GM21576 (cell line): Measurements from ENCODE around the gene PKP2.
"Not testable (repeated sequence)": the region's sequence is repeated elsewhere in the genome, so short reads cannot be mapped to it uniquely, and the experiment has no call there.

Source experiments
- ATAC-seq: cut with Tn5 transposase; IDR thresholded peaks from one replicate; pipeline ENCODE4 v1.9.1; 2021; ENCODE audit warnings: mild to moderate bottlenecking, moderate library complexity; ENCODE audit not compliant: unreplicated experiment

PKP2 gene

DNA sequence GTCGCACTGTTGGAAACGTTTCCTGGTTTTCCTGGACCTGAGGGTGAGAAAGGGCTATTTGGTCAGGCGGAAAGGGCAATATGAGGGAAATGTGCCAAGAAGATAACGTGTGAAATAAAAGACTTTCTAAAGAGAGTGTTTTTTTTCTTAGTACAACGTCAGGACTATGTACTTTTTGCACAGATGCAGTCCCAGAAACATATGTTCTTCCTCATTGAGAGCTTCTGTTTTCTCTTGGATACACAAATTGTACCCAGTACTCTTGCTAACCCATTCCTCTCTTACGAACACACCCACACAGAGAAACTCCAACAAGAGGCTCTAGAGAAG, 669 bp upstream of the PKP2 start:
- no peak for ATAC-seq

DNA sequence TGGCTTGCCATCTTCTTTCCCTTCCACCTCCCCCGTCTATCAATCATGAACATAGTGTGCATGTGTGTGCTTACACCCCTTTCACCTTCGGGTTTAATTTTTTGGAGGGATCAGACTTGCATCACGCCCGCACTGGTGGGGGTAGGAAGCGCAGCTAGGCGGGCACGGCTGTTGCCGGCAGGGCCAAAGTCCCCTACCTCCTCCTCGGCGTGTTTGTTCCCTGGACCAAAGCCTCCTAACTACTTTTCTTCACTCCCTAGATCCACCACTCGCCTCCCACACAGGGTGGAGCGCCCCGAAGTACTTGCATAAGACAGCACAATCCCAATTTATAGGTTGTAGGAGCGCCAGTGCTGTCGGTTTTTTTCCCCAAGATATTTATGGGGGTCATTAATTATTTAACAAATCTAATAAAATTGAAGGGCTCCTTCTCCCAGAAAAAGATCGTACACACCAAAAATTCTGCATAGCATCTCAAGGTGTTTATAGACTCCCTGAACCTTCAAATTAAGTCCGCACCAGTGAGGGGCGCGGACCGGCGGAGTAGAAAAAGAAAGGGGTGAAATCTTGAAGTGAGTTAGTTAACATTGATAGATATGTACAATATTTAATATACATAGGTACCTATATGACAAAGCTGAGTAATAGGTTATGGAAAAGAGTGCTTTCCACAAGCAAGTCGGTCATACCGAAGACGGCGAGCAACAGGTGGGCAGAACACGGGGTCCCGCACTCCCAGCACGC, 717 bp downstream of the PKP2 start:
- ATAC-seq, result no peak

DNA sequence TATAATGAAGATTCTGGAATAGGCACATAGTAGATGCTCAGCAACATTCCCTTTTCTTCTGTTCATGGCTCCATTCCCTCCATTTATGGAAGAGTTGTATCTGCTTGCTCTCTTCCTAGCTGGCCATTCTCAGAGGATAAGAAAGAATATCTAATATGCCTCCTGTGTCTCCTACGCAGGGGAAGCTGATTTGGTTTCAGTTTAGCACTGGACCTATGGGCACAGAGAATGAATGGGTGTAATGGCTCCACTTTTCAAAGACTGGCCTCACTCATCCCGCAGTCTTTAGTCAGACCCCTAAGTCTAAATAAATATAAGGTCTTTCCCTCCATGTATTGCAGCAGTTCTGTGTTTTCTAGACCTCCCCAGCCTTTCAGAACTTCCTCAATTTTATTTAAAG, 2.0 kb downstream of the PKP2 start:
- no peak for ATAC-seq

DNA sequence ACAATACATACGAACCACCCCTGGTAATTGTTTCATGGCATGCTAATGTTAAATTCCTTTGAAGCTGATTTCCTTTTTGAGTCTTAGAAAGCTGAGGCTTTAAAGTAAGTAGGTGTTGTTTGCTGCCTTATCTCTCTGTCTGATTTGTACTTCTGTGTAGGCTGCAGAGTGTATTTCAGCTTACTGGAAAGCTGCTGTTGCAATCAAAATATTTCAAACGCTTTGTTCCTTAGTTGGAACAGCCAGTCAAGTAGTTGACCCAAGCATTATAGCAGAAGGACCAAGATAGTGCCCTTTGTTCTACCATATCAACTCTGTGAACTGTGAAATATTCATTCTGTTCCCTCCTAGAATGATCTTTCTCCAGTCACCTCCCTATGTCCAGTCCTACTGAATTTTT, 3.1 kb downstream of the PKP2 start:
- no peak for ATAC-seq

DNA sequence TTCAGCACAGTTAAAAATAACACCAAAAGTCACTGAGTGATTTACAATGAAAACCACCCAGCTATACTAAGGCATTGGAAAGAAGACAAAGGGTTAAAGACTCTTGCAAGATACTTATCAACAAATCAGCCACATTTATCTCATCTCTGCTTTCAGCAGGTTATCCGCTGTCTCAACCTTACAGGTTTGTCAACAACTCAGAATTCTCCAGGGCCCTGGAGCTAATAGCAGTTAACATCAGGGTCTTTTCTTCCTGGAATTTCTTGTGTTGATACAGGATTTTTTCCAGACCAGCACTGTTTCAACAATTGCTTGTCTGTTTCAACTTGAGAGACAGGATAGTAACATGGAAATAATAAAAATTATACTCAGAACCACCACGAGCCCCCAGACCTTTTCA, 3.5 kb downstream of the PKP2 start:
- no peak for ATAC-seq

DNA sequence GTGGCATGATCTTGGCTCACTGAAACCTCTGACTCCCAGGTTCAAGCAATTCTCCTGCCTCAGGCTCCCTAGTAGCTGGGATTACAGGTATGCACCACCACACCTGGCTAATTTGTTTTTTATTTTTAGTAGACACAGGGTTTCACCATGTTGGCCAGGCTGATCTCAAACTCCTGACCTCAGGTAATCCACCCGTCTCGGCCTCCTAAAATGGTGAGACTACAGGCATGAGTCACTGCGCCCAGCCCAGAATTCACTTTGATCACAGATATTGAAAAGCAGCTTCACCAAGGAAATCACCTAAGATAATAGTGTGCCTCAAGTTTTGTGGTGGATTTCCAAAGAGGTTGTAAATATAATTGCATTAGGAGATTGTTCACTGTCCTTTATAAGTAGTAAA, 4.2 kb downstream of the PKP2 start:
- not testable (repeated sequence) for ATAC-seq

DNA sequence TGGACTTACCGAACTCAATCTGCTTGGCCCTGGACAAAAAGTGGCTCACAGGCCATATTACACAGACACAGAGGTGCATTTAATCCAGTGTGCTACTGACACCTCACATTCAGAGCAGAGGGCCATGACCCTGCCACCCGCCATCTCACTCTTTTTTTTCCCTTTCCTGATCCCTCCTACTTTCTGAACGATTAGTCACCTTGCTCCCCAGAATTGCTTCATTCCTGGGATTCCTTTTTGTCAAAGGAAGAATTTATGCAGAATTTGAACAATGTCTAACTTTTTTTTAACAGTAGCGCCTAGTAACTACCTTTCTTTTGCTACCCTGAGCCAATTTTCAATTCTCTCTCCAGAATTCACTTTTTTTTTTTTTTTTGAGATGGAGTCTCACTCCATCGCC, 4.6 kb downstream of the PKP2 start:
- no peak for ATAC-seq

DNA sequence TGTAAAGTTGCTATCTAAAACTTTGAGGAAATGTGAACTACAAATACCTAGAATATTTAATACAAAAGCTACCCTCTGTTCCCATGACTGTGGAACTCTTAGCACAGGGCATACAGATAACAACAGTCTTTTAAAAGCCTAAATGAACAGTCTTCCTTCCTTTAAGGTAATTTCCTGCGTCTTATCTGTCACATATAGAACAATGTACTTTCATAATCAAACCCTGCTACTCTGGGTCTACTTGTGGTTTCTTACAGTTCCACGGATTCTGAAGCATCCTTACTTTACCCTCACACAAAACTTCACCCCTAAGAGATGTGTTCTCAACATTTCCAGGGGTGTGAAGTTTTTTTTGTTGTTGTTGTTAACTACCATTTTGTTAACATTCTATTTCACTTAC, 5.1 kb downstream of the PKP2 start:
- ATAC-seq, result no peak

DNA sequence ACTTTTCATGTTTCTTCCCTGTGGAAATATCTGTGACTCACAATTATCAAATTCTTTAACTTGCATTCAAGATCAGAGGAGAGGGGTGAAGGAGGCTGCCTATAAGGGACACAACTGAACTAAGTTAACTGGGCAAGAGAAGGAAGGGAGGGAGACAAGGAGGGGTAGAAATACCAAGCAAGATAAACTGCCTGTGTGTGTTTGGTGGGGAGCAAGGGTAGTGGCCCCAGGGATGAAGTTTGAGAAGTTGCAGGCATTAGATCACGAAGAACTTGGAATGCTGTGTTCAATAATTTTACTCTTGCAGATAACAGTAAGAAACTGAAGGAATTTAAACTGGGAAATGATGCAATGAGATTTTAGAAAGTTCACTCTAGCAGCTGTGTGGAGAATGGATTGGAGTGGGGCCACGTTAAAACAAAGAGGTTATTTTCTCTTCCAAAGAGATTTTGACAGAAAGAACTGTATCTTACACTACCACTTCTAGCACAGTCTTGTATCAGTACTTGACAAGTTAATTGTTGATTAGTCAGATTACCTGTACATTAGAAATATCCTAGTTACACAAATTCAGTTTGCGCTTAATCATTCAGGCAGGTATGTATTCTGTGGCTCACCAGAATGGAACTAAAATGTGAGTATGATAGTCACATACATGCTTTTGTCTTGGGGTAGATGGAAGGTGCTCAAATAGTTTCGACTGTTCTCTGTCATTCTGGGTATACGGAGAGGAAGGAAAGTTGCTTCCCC, 7.4 kb downstream of the PKP2 start:
- no peak for ATAC-seq

DNA sequence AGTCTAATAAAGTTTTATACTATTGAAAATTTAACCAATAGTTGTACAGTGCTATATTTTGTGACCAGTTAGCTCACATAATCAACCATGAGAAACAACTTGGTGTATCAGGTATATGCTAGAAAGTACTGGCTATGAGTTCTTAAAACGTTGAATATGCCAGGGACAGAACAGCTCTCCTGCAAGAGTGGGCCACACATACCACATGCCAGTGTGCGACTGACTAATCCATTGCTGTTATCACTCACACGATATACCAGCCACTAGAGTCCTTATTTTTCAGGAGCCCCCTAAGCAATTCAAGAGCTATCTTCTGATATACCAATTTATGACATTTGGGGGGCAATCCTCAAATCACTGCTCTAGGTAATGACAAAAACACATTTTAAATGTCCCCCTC, 9.5 kb downstream of the PKP2 start:
- no peak for ATAC-seq

DNA sequence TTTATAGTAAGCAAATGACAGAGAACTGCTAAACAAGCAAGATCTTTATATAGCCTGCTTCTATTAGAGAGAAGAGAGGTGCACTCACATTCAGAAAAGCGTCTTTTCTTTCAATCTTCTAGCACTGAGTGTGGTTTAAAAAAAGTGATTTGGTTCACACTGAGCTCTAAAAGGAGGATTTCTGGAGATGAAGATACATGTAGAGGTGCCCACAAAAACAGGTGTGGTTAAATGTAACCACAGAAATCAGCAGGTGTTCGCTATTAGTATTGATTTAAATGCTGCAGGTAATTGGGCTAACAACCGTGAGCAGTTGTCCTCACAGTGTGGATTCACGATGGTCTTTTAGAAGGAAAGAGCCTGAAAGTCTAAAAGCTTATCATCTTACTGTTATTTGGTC, 10.7 kb downstream of the PKP2 start:
- no peak for ATAC-seq

DNA sequence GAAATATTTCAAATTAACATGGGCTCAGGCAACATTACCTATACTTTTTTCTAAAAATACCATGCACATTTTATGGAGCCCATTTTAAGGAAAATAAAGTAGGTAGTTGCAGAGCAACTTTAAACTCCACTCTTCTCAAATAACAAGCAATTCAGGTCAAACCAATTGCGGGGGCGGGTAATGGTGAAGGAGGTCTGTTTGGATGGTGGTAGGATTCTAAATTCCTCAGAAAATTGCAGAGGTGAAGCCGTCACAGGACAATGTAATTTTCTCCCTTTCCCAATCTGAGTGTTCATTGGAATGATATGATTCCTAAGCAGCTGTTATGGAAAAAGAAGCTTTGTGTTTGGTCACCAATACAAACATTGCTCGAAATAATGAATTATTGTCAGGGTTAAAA, 11.6 kb downstream of the PKP2 start:
- ATAC-seq, result no peak

DNA sequence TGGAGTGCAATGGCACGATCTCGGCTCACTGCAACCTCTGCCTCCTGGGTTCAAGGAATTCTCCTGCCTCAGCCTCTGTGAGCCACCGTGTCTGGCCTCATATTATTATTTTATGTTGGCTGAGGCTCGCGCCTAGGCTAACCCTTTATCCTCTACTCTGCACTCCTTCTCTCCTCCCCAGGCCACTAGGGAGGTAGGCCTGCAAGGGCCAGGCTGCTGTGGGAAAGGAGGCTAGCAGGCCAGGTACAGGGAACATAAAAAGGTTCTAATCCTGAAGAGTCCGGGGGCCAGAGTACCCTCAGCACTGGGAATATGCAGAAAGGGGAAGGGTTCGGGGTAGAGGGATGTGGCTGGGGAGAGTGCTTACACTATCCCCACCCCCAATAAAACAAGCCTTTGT, 14.9 kb downstream of the PKP2 start:
- no peak for ATAC-seq

DNA sequence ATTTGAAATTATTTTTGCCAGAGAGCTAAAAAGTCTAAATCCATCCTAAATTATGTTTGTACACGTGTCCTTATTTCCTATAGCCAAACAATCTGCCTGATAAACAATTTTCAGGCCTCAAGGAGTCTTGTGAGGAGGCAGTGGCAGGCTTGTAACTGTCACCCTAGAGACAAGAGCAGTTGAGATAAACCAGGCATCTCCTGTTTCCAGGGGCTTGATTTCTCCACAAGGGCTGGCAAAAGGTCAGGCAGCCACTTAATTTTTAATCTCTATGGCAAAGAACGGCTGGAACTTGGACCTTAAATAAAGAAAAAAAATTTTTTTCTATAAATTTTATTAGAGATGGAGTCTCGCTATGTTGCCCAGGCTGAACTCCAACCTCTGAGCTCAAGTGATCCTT, 15.5 kb downstream of the PKP2 start:
- ATAC-seq, result no peak

DNA sequence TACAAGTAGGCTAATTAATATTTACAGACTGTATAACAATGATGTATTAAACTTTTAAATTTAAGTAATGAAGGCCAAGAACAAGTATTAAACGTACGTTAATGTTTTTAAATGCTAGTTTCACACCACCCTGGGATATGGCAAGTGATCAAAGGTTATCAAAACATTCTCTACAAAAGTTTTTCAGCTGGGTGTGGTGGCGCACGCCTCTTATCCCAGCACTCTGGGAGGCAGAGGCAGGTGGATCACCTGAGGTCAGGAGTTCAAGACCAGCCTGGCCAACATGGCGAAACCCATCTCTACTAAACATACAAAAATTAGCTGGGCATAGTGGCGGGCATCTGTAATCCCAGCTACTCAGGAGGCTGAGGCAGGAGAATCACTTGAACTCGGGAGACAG, 17.5 kb downstream of the PKP2 start:
- ATAC-seq, result not testable (repeated sequence)

DNA sequence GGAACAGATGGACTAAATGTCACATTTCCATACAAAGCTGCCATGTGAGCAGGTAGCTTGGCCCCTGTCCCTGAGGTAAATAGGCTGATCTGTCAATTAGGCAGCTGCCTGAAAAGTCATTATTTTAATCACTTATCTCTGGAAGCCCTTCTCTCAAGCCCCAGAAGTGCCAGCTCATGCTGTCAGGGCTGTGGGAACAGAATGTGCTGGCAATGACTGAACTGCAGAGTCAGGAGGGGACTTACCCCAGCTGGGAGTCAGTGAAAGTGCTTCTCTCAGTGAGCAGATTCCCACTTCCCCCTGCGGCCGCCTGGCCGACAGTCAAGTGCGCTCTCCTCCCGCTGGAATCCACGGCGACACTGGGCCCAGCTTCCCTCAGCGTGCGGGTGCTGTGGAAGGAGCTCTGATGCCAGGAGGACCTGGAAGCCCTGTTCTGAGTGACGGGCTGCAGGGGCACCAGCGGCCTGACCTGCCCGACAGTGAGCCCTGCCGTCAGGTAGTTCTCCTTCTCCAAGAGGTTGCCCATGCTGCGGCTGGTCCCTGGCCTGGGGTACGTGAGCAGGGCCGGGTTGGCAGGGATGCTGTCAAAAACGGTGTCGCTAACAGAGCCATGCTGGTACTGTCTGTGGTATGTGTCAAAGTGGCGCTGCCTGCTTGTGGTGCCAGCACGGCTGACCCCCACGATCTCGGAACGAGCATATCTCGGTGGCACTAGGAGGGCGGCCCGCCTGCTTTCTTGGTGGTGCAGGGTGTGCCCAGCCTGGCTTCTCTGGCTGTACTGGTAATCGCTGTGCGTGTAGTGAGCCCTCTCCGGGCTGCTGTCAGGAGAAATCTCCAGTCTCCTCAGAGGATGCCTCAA, 18.7 kb downstream of the PKP2 start:
- no peak for ATAC-seq

DNA sequence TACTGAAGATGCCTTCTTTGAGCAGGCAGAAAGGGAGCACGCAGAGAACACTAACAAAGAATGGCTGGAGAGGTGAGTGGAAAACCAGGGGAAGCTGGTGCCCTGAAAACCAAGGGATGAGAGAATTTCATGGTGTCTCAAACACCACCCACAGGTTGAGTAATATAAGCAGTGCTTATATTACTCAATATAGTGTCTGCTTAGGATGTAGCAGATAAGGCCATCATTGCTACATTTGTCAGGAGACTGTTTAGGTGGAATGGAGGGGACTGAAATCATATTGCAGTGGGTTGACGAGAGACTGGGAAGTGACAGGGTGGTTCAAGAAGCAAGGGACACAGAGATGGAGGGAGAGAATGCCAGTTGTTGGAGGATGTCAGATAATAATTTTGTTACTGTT, 20.6 kb downstream of the PKP2 start:
- ATAC-seq, result no peak

DNA sequence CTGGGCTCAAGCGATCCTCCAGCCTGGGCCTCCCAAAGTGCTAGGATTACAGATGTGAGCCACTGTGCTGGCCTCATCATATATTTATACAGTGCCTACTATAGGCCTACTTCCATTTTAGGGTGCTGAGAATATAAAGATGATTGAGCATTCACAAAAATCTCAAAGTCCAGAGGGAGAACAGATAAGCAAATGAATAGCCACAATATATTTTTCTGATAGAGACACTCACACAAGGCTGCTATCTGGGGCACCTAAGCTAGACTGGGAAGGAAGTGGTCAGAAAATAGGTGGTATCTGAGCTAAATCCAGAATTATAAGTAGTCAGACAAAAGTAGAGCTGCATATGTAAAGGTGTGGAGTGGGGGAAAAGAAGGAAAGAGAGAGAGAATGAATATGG, 21.6 kb downstream of the PKP2 start:
- no peak for ATAC-seq

DNA sequence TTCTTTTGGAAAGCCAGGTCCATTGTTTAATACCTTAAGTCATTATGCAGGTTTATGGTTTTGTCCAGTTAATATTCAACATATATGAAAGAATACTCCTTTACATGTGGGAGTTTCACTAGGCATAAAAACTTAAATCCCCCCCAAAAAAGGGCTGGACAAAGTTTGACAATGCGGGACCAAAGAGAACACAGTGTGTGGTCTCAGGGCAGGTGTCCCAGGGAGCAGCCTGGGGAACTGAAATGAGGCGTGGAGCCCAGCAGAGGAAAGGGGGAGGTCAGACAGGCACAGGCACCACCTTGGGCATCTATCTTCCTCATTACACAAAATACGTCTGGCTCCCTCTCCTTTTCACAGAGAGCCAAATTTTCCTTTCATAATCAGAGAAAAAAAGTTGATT, 22.5 kb downstream of the PKP2 start:
- ATAC-seq, result no peak

DNA sequence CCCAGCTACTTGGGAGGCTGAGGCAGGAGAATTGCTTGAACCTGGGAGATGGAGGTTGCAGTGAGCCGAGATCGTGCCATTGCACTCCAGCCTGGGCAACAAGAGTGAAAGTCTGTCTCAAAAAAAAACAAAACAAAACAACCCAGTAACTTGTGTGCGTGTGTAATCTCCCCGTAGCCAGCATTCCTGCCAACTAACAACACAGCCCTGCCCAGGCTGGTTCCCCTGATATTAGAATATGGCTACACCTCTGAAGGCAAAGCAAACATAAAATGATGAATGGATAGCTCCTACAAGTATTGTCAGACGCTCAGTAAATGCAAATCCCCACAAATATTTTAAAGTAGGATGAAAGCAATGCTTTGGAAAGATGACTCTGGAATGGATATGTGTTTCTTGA, 24.2 kb downstream of the PKP2 start:
- not testable (repeated sequence) for ATAC-seq

DNA sequence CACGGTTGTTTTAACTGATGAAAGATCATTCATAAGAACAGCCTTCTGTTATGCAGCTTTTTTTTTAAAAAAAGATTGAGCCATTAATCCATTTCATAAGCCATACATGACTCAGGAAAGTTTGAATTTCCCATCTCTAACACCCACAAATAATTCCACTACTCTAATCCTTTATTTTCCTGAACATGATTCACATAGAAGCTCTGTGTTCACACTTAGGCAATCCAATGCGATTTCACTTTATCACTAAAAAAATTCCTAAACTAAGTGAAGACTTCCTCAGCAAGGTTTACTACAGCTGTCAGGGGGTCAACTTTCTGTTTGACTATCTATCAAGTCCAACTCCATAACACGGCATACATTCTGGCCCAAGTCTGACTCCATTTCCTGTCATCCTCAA, 25.9 kb downstream of the PKP2 start:
- ATAC-seq, result no peak

DNA sequence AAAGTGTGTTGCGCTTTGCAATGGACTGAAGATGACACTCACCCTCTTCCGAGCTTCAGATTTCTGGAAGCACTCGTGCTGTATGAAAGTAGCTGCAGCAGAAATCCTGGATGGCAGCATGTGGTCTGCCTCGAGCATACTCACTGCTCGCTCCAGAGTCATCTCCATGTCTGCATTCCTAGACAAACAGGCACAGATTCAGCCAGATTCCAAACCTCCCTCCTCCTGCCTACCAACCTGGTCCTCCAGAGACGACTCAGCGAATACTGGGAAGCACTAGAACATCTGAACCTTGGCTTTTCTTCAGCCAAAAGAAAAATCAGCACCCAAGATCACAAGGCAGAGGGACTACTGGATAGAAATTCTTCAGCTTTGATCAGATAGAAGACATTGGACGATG, 27.7 kb downstream of the PKP2 start:
- ATAC-seq, result no peak
